HCT116 (cell line): ENCODE data around the gene MARCHF6. TPM values are rescaled to one million over a fixed set of nuclear protein-coding genes. Genes with fewer than 3 reads are reported as not detected.

ENCODE experiments used
- ATAC-seq: fragments of 200-7000 bp; cut with Tn5 transposase; 2 replicates; pipeline ENCODE4 v1.9.1; 2020; ENCODE audit warnings: mild to moderate bottlenecking, moderate library complexity
- BruUV-seq: library from RNA; stranded (reverse); fragments of 400-500 nt; replicated peaks from 2 replicates; lab custom pipeline; 2021; lab: Mats Ljungman, UMichigan
- CTCF ChIA-PET: fragments of 300-600 bp; sonication (Branson Sonifier 250); formaldehyde crosslinking; loops from one replicate; lab custom pipeline; 2021; ENCODE audit warnings: antibody characterized with exemption; lab: Charles Lee
- POLR2A ChIA-PET: fragments of 300-600, 350-600 bp; sonication (Branson Sonifier 250); formaldehyde crosslinking; loops from one replicate; lab custom pipeline; 2021; ENCODE audit warnings: antibody characterized with exemption; lab: Charles Lee
- RAD21 ChIA-PET, 2 experiments: fragments of 300-600 bp; sonication (Branson Sonifier 250); formaldehyde crosslinking; loops; one replicate each; lab custom pipeline; 2023; ENCODE audit warnings: low total read pairs in 2 of 2; ENCODE audit not compliant: uncharacterized antibody in 2 of 2, unreplicated experiment in 2 of 2, low non-redundant PET in 1 of 2; lab: Charles Lee
- DNase-seq: peaks from one replicate; pipeline ENCODE4 v3.0.0-alpha.2; 2010; ENCODE audit warnings: low read depth, low spot score
- H2AFZ ChIP-seq: fragments of 200-600 bp; shearing (Covaris generic), sonication (generic); 2 replicates; pipeline ENCODE4 v1.6.1; 2017; ENCODE audit warnings: low read depth, mixed run types, mixed read lengths, antibody characterized with exemption, low read length; ENCODE audit not compliant: poor library complexity, severe bottlenecking
- H3K27ac ChIP-seq: 2 replicates; pipeline ENCODE4 v1.5.1; 2012; ENCODE audit warnings: low read depth, low read length
- H3K27me3 ChIP-seq: fragments of 200-600 bp; sonication (generic); 2 replicates; pipeline ENCODE4 v1.6.1; 2016; ENCODE audit warnings: mixed run types, low read length, mixed read lengths; ENCODE audit not compliant: insufficient read depth
- H3K36me3 ChIP-seq, 2 experiments: fragments of 200-500 bp in 1 of 2; fragments of 200-600 bp in 1 of 2; sonication (Bioruptor generic) in 1 of 2; sonication (generic) in 1 of 2; 2 replicates each; pipeline versions ENCODE4 v1.5.1 to v1.6.1; 2014 to 2016; ENCODE audit warnings: low read length in 2 of 2, inconsistent platforms in 1 of 2, mixed read lengths in 1 of 2, mixed run types in 1 of 2; ENCODE audit not compliant: insufficient read depth in 2 of 2, control insufficient read depth in 1 of 2
- H3K4me1 ChIP-seq, 2 experiments: fragments of 200-600 bp in 1 of 2; sonication (generic) in 1 of 2; 2 replicates each; pipeline versions ENCODE4 v1.5.1 to v1.6.1; 2012 to 2017; ENCODE audit warnings: low read length in 2 of 2, inconsistent platforms in 1 of 2, mild to moderate bottlenecking in 1 of 2, mixed read lengths in 1 of 2, mixed run types in 1 of 2, moderate library complexity in 1 of 2; ENCODE audit not compliant: insufficient read depth in 2 of 2, control insufficient read depth in 1 of 2
- H3K4me2 ChIP-seq: fragments of 200-600 bp; sonication (generic); 2 replicates; pipeline ENCODE4 v1.6.1; 2017; ENCODE audit warnings: mixed run types, low read length, mixed read lengths
- H3K4me3 ChIP-seq, 2 experiments: fragments of 200-600 bp in 1 of 2; sonication (generic) in 1 of 2; replicated peaks in 1 of 2; 2 replicates each; pipeline ENCODE4 v1.5.1; 2011 to 2016; ENCODE audit warnings: low read length in 2 of 2, control low read depth in 1 of 2, low read depth in 1 of 2, mild to moderate bottlenecking in 1 of 2, mixed read lengths in 1 of 2, mixed run types in 1 of 2
- H3K79me2 ChIP-seq: fragments of 200-600 bp; sonication (generic); 2 replicates; pipeline ENCODE4 v1.6.1; 2017; ENCODE audit warnings: mild to moderate bottlenecking, mixed run types, low read length, moderate library complexity, mixed read lengths; ENCODE audit not compliant: insufficient read depth
- H3K9ac ChIP-seq: fragments of 200-600 bp; sonication (generic); 2 replicates; pipeline ENCODE4 v1.6.1; 2016; ENCODE audit warnings: low read length, mixed read lengths
- H3K9me2 ChIP-seq: fragments of 200-600 bp; sonication (generic), shearing (Covaris generic); 2 replicates; pipeline ENCODE4 v1.6.1; 2017; ENCODE audit warnings: mixed run types, mild to moderate bottlenecking, moderate library complexity; ENCODE audit not compliant: insufficient read depth
- H3K9me3 ChIP-seq, 2 experiments: fragments of 200-500 bp in 1 of 2; fragments of 200-600 bp in 1 of 2; sonication (Bioruptor generic) in 1 of 2; sonication (generic) in 1 of 2; 2 replicates each; pipeline ENCODE4 v1.6.1; 2014 to 2017; ENCODE audit warnings: low read length in 2 of 2, mixed read lengths in 2 of 2, inconsistent platforms in 1 of 2, low read depth in 1 of 2, mild to moderate bottlenecking in 1 of 2, mixed run types in 1 of 2, moderate library complexity in 1 of 2; ENCODE audit not compliant: control insufficient read depth in 1 of 2, insufficient read depth in 1 of 2
- H4K20me1 ChIP-seq: fragments of 200-600 bp; sonication (generic), shearing (Covaris generic); 2 replicates; pipeline ENCODE4 v1.6.1; 2017; ENCODE audit warnings: mixed run types, mild to moderate bottlenecking, moderate library complexity; ENCODE audit not compliant: insufficient read depth
- CBX3 ChIP-seq: IDR thresholded peaks from 2 replicates; pipeline ENCODE4 v1.6.1; 2012; ENCODE audit warnings: low read depth
- JUND ChIP-seq: IDR thresholded peaks from 2 replicates; pipeline ENCODE4 v1.6.1; 2012
- MAX ChIP-seq: IDR thresholded peaks from 2 replicates; pipeline ENCODE4 v1.6.1; 2012
- POLR2A ChIP-seq: IDR thresholded peaks from 2 replicates; pipeline ENCODE4 v1.7.0; 2011; ENCODE audit warnings: borderline replicate concordance; ENCODE audit not compliant: insufficient read depth, insufficient read length; ENCODE audit errors: extremely low read depth
- POLR2AphosphoS5 ChIP-seq: IDR thresholded peaks from 2 replicates; pipeline ENCODE4 v1.6.1; 2011; ENCODE audit warnings: mild to moderate bottlenecking, low read depth, low read length, moderate library complexity
- RAD21 ChIP-seq: IDR thresholded peaks from 2 replicates; pipeline ENCODE4 v1.6.1; 2012; ENCODE audit warnings: low read depth, mild to moderate bottlenecking
- SP1 ChIP-seq: IDR thresholded peaks from 2 replicates; pipeline ENCODE4 v1.6.1; 2012; ENCODE audit warnings: low read depth
- YY1 ChIP-seq: IDR thresholded peaks from 2 replicates; pipeline ENCODE4 v1.6.1; 2011; ENCODE audit warnings: low read length, low read depth, moderate library complexity, mild to moderate bottlenecking; ENCODE audit not compliant: insufficient replicate concordance; ENCODE audit errors: extremely low read depth
- ZNF274 ChIP-seq: fragments of 200-500 bp; sonication (Bioruptor generic); IDR thresholded peaks from 2 replicates; pipeline ENCODE4 v1.6.1; 2014; ENCODE audit warnings: mild to moderate bottlenecking, low read depth, low read length, inconsistent platforms
- intact Hi-C: fragments of 100-400 bp; cut with micrococcal nuclease; formaldehyde crosslinking; loops from 2 replicates; pipeline ENCODE4 v1.10.0; 2022
- total RNA-seq: library from RNA; stranded (reverse); gene quantifications from one replicate; pipeline ENCODE4 v1.2.1, GENCODE V29; 2021; ENCODE audit not compliant: unreplicated experiment

MARCHF6 gene
- total RNA-seq, 1 experiment from 2014 or later = 144 TPM

GRCh38 chr5:10306114-10306513 lies 47.4 kb upstream of the MARCHF6 start:
- no peak overlapping the region for H3K9ac ChIP-seq
- peaks cover 54 to 66% of the 10 kb centered on the region in 2 experiments for H3K4me1 ChIP-seq
- no peaks in the 10 kb centered on the region for H4K20me1 ChIP-seq
- no TSS peak for BruUV-seq
- H3K27ac ChIP-seq = no peak overlapping the region
- CTCF ChIA-PET = no interaction called here
- peaks cover 19% of the 10 kb centered on the region for H3K79me2 ChIP-seq
- peak overlapping the region; percentile 94 for H3K4me2 ChIP-seq
- H3K4me3 ChIP-seq = no peak overlapping the region
- POLR2A ChIA-PET = no interaction called here
- H3K36me3 ChIP-seq = no peaks in the 10 kb centered on the region
- DNase-seq (no peak), ATAC-seq (no peak)
- H3K27me3 ChIP-seq = no peaks in the 10 kb centered on the region
- intact Hi-C loops = loop anchor here (5.0 kb wide), 1 partner anchor 51 kb away; no protein-coding TSS in a partner anchor
- H3K9me2 ChIP-seq = no peaks in the 10 kb centered on the region
- TF ChIP-seq CBX3 (no peak), YY1 (no peak)
- TF ChIP-seq, all 23 proteins: peak for 0
- RAD21 ChIA-PET = no interaction called here
- H2AFZ ChIP-seq = no peak overlapping the region
- H3K9me3 ChIP-seq = no peaks in the 10 kb centered on the region

DNA sequence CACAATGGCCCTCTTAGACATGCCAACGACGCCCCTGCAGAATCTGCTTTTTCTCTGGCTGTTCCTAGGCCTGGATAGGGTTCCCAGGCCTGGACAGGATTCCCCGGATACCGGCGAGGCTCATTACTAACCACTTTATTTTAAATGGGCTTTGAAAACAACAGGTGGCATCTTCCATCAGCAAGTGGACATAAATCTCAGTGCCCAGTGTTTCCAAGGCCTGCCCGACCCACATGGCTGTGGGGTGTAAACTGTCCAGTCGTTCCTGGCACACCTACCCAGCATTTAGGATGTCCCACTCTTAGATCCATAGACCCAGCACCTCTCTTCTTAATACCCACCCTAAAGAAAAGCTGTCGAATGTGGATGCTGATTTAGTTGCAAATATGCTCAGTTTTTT lies 46.7 kb upstream of the MARCHF6 start:
- no peaks in the 10 kb centered on the region for H4K20me1 ChIP-seq
- intact Hi-C loops = loop anchor here (5.0 kb wide), 1 partner anchor 50 kb away; no protein-coding TSS in a partner anchor
- H3K9me3 ChIP-seq = no peaks in the 10 kb centered on the region
- ATAC-seq (no peak), DNase-seq (no peak)
- H3K4me1 ChIP-seq = peaks cover 49 to 63% of the 10 kb centered on the region in 2 experiments
- no TSS peak for BruUV-seq
- ChIA-PET POLR2A (no interaction called here), CTCF (no interaction called here), RAD21 (no interaction called here)
- H3K36me3 ChIP-seq = no peaks in the 10 kb centered on the region
- no peaks in the 10 kb centered on the region for H3K9me2 ChIP-seq
- TF ChIP-seq SP1 (no peak), RAD21 (no peak), MAX (no peak), ZNF274 (no peak), POLR2A (no peak), POLR2AphosphoS5 (no peak), JUND (no peak)
- H2AFZ ChIP-seq = peak overlapping the region; percentile 62
- H3K4me2 ChIP-seq = peak overlapping the region; percentile 94
- H3K4me3 ChIP-seq = peak overlapping the region; percentile 61 to 95
- peak overlapping the region; percentile 84 for H3K27ac ChIP-seq
- no peaks in the 10 kb centered on the region for H3K27me3 ChIP-seq
- peaks cover 17% of the 10 kb centered on the region; the same call in 1 of the 2 replicates for H3K79me2 ChIP-seq
- peak overlapping the region; percentile 92 for H3K9ac ChIP-seq
